ENCODE measurements around the gene SNUPN. TPM values are rescaled to one million over a fixed set of nuclear protein-coding genes. Genes with fewer than 3 reads are reported as not detected.

The SNUPN gene
- total RNA-seq, 1 donor from 2014 or later = 23.5 TPM

DNA sequence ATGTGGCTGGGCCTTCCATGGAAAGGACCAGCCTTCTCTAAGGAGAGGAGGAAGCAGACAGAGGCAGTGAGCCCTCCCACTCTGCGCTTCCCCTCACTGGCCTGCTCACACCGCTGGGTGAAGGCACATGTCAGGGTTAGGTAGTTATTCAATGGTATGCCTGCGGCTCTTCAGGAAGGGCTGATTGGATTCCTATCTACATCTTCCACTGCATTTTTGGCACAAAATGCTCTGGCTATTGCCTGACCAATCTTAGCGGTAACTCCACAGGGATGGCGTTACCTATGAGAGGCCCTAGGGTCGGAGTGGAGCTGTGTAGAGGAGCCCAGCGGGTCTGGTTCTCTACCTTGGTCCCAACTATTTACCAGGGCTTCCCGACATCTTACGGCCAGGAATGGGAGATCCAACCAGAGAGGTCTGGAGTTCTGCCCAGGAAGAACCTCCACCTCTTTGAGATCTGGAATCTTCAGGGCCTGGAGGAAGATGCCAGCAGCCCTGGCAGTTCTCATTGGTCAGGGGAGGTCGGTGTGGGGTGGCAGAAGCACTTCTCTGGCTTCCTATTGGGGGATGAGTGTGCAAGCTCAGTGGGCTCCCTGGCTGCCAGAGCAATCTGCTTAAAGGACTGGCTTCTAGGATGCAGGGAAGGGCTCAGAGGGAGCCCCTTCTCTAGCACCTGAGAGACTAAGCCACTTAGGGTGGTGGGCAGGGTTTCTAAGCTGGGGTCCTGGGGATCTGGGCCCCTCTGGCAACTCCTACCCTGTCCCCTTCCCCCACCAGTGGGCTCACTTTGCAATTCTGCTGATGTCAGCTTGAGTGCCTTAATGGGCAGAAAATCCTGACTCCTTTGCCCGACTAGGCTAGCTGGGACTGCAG, 46.4 kb upstream of the SNUPN start:
- DNase-seq = no peak
- TF ChIP-seq, protein P1, sequence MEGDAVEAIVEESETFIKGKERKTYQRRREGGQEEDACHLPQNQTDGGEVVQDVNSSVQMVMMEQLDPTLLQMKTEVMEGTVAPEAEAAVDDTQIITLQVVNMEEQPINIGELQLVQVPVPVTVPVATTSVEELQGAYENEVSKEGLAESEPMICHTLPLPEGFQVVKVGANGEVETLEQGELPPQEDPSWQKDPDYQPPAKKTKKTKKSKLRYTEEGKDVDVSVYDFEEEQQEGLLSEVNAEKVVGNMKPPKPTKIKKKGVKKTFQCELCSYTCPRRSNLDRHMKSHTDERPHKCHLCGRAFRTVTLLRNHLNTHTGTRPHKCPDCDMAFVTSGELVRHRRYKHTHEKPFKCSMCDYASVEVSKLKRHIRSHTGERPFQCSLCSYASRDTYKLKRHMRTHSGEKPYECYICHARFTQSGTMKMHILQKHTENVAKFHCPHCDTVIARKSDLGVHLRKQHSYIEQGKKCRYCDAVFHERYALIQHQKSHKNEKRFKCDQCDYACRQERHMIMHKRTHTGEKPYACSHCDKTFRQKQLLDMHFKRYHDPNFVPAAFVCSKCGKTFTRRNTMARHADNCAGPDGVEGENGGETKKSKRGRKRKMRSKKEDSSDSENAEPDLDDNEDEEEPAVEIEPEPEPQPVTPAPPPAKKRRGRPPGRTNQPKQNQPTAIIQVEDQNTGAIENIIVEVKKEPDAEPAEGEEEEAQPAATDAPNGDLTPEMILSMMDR (IDR thresholded peaks at IDR 0.05) = no peak
- H3K4me3 ChIP-seq = no peak overlapping the region
- H3K4me1 ChIP-seq = peaks cover 34% of the 10 kb centered on the region
- peak overlapping the region; percentile 24 for H3K27ac ChIP-seq
- intact Hi-C loops (cut with DNase I) = no loop called here
- no peaks in the 10 kb centered on the region for H3K27me3 ChIP-seq
- H3K36me3 ChIP-seq = no peaks in the 10 kb centered on the region
- H3K9me3 ChIP-seq = no peaks in the 10 kb centered on the region
- ATAC-seq = no peak

DNA sequence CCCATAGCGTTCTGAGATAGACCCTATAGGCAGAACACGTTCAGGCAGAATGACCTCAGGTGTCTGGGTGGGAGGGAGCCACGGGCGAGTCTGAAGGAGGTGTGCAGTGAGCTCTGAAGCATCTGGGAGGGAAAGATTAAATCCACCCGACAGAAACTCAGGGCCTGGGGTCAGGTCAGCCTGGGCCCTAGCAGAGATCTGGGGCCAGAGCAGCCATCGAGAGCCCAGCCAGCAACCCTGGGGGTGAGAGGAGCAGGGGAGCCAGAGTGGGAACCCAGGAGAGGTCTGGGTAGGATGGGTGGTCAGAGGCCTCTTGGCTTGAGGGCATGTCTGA, 44.3 kb upstream of the SNUPN start:
- TF ChIP-seq, protein P1 (IDR thresholded peaks at IDR 0.05) = no peak
- DNase-seq (no peak), ATAC-seq (no peak)
- H3K4me1 ChIP-seq = peaks cover 44% of the 10 kb centered on the region
- H3K27me3 ChIP-seq = no peaks in the 10 kb centered on the region
- H3K4me3 ChIP-seq = no peak overlapping the region
- H3K27ac ChIP-seq = no peak overlapping the region
- no peaks in the 10 kb centered on the region for H3K36me3 ChIP-seq
- intact Hi-C loops (cut with DNase I) = no loop called here
- H3K9me3 ChIP-seq = no peaks in the 10 kb centered on the region

GRCh38 chr15:75669191-75669878, 43.8 kb upstream of the SNUPN start:
- Histone ChIP-seq H3K36me3 (no peaks in the 10 kb centered on the region), H3K4me1 (peaks cover 42% of the 10 kb centered on the region), H3K4me3 (no peak overlapping the region), H3K27ac (no peak overlapping the region), H3K9me3 (no peaks in the 10 kb centered on the region), H3K27me3 (no peaks in the 10 kb centered on the region)
- TF ChIP-seq, protein P1 (IDR thresholded peaks at IDR 0.05) = no peak
- intact Hi-C loops (cut with DNase I) = no loop called here
- DNase-seq (no peak), ATAC-seq (no peak)

- intact Hi-C loops (cut with DNase I) = no loop called here
- DNase-seq (peak; percentile 81), ATAC-seq (peak; percentile 83)
- Histone ChIP-seq H3K36me3 (no peaks in the 10 kb centered on the region), H3K4me3 (no peak overlapping the region), H3K4me1 (peaks cover 30% of the 10 kb centered on the region), H3K27me3 (no peaks in the 10 kb centered on the region), H3K9me3 (no peaks in the 10 kb centered on the region), H3K27ac (peak overlapping the region; percentile 81)
- TF ChIP-seq, protein P1 (IDR thresholded peaks at IDR 0.05) = no peak
Observed at GRCh38 chr15:75666823-75667501, 41.4 kb upstream of the SNUPN start.

DNA sequence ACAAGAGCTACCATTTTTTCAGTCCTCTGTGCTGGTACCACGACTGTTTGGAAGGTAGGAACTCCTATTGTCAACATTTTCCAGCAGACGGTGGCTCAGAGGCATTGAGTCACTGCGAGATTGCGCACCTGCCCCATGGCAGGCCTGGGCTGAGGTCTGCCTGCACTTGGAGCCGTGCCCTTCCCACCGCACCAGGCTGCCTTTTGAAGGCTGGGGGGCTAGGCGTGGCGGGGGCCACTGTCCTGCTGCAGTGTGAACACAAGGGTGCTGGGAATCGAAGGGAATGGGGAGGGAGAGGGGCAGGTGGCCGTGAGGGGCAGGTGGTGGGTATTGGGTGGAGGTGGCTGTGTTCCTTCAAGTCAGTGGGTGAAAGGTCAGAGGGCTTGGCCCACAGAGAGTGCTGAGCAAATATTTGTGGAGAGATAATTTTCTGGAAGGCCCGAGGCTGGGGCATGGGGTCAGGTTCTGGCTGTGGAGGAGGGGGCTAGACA, 38.5 kb upstream of the SNUPN start:
- Histone ChIP-seq H3K4me3 (no peak overlapping the region), H3K27me3 (no peaks in the 10 kb centered on the region), H3K9me3 (no peaks in the 10 kb centered on the region), H3K36me3 (peaks cover 5% of the 10 kb centered on the region), H3K27ac (peak overlapping the region; percentile 24), H3K4me1 (peaks cover 54% of the 10 kb centered on the region)
- ATAC-seq (no peak), DNase-seq (no peak)
- intact Hi-C loops (cut with DNase I) = no loop called here
- TF ChIP-seq, protein P1 (IDR thresholded peaks at IDR 0.05) = no peak
